ENCODE measurements around the gene CYB561A3. TPM values are rescaled to one million over a fixed set of nuclear protein-coding genes. Genes with fewer than 3 reads are reported as not detected.
"Not testable (repeated sequence)": the region's sequence is repeated elsewhere in the genome, so short reads cannot be mapped to it uniquely, and the experiment has no call there.

Gene CYB561A3
- total RNA-seq (2014; rRNA removed; shearing (Covaris generic)), result 12.4 and 14.6 TPM in 2 replicates

- peak; percentile 95 for DNase-seq (ENCODE audit: low read depth)
These were observed at the start of gene CYB561A3, which contains the start of gene TMEM138 for GRCh38 chr11:61361741-61362541. CYB561A3 (minus strand) TSS chr11:61361882; CDS start chr11:61356713, 5,169 bp downstream. TMEM138 (plus strand) TSS chr11:61362374; CDS start chr11:61364391, 2,017 bp downstream.

- DNase-seq (ENCODE audit: low read depth), result no peak
These were observed 45.5 kb upstream of the CYB561A3 start for GRCh38 chr11:61406991-61407728.

- no peak for DNase-seq (ENCODE audit: low read depth)
These were observed 44.4 kb upstream of the CYB561A3 start for GRCh38 chr11:61406067-61406466.

GRCh38 chr11:61404641-61405040, 43.0 kb upstream of the CYB561A3 start:
- no peak for DNase-seq (ENCODE audit: low read depth)

- DNase-seq (ENCODE audit: low read depth), result no peak
These were observed 42.4 kb upstream of the CYB561A3 start for GRCh38 chr11:61404103-61404502.

- DNase-seq (ENCODE audit: low read depth), result no peak
These were observed 42.0 kb upstream of the CYB561A3 start for GRCh38 chr11:61403658-61404057.

GRCh38 chr11:61401573-61401972, 39.9 kb upstream of the CYB561A3 start:
- no peak for DNase-seq (ENCODE audit: low read depth)

- no peak for DNase-seq (ENCODE audit: low read depth)
These were observed 39.5 kb upstream of the CYB561A3 start for GRCh38 chr11:61401173-61401572.

GRCh38 chr11:61392981-61393595, 31.4 kb upstream of the CYB561A3 start:
- no peak for DNase-seq (ENCODE audit: low read depth)

GRCh38 chr11:61390161-61390560, 28.5 kb upstream of the CYB561A3 start:
- DNase-seq (ENCODE audit: low read depth), result no peak

GRCh38 chr11:61384271-61385242, 22.9 kb upstream of the CYB561A3 start:
- DNase-seq (ENCODE audit: low read depth), result peak; percentile 35

- not testable (repeated sequence) for DNase-seq (ENCODE audit: low read depth)
These were observed 22.2 kb upstream of the CYB561A3 start for GRCh38 chr11:61383859-61384258.

GRCh38 chr11:61380884-61381283, 19.2 kb upstream of the CYB561A3 start:
- no peak for DNase-seq (ENCODE audit: low read depth)

- peak; percentile 57 for DNase-seq (ENCODE audit: low read depth)
These were observed 17.1 kb upstream of the CYB561A3 start for GRCh38 chr11:61378713-61379313.

GRCh38 chr11:61377461-61378160, 15.9 kb upstream of the CYB561A3 start:
- peak; percentile 21 for DNase-seq (ENCODE audit: low read depth)

- DNase-seq (ENCODE audit: low read depth), result no peak
These were observed 14.1 kb upstream of the CYB561A3 start for GRCh38 chr11:61375761-61376108.

- DNase-seq (ENCODE audit: low read depth), result no peak
These were observed 11.2 kb upstream of the CYB561A3 start for GRCh38 chr11:61372659-61373420.

GRCh38 chr11:61370349-61371005, 8.8 kb upstream of the CYB561A3 start:
- DNase-seq (ENCODE audit: low read depth), result no peak

All from Daoy (cell line).